ENCODE measurements around the gene DNAJC21.

Gene DNAJC21

DNA sequence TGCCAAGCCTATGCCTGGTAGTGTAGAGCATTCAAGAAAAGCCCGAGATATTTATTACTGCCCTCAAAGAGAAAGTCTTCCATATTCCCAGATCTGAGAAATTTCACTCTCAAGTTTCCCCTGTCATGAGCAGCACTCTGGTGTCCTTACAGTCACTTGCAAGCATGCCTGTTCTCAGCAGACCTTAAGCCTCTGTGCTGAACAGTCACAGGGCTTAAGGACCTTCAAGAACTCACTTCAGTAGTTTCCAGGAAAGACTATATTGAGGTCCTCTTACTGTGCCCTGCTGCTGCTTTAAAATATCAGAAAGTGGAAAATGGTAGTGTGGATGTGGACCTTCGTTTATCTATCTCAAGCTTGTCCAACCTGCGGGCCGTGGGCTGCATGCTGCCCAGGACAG, 53.5 kb downstream of the DNAJC21 start:
- no peak for DNase-seq (ENCODE audit: low spot score)

DNA sequence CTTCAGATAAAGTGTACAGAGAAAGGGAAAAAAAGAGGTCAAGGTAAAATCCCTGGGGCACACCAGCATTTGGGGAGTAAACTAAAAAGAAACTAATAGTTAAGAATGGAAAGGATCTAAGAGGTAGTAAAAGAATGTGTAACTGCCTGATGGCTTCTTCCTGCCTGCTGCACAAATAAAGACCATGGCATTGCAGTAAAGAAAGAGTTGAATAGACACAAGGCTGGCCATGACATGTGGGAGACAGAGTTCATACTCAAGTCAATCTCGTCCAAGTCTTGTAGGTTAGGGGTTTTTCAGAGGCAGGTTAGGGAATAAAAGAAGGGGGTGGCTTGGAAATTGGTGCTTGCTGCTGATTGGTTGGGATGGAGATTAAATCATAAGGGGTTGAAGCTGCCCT, 57.6 kb downstream of the DNAJC21 start:
- no peak for DNase-seq (ENCODE audit: low spot score)

DNA sequence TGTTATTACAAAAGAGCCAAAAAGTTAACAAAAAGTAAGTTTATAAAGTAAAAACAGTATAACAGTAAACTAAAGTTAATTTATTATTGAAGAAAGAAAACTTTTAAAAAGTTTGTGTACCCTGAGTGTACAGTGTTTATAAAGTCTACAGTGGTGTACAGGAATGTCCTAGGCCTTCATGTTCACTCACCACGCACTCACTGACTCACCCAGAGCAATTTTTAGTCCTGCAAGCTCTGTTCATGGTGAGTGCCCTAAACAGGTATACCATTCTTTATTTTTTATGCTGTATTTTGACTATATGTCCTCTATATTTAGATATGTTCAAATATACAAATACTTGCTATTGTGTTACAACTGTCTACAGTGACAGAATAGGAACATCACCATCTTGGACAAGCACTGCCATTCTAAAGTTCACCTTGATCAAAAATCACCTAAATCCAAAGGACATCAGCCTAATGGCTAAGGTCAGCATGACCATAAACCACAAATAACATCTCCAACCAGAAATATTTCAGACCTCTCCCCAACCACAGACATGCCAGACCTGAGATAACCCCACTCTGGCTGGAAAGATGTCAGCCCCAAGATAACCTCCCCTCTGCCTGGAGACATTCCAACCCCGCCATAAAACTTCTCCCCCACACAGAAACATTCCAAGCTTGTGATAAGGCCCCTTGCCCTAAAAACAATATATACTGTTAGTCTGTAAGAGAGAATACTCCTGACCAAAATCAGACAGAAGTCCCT, 62.3 kb downstream of the DNAJC21 start:
- DNase-seq (ENCODE audit: low spot score) = peak; percentile 17

DNA sequence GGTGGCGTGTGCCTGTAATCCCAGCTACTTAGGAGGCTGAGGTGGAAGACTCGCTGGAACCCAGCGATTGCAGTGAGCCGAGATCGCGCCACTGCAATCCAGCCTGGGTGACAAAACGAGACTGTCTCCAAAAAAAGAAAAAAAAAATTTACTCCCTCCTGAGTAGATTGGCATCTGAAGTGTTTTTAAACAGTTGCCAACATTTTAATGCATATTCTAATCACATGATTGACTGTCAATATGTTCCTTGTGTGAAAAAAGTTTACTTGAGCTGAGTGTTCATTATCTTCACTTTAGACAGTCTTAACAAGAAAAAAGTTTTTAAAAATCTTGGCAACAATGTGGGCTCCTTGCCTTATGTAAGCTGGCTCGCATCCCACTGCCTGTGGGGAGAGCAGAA, 64.6 kb downstream of the DNAJC21 start:
- no peak for DNase-seq (ENCODE audit: low spot score)

DNA sequence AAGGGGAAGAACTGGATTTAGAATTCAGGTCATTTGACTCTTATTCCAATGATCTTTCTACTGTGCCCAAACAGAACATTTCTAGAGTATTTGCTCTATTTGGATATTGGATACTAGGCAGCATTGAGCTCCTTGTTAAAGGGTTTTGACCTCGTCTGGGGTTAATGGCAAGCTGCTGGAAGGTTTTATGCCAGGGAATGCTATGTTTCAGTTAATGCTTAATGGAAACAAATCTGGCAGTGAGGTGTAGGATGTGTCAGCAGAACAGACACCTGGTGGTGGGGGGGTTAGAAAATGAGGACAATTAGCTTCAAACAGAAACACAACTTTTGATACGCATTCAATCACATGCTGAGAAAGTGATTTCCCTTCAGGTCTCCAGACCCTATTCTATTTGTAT, 66.9 kb downstream of the DNAJC21 start:
- DNase-seq (ENCODE audit: low spot score) = no peak

DNA sequence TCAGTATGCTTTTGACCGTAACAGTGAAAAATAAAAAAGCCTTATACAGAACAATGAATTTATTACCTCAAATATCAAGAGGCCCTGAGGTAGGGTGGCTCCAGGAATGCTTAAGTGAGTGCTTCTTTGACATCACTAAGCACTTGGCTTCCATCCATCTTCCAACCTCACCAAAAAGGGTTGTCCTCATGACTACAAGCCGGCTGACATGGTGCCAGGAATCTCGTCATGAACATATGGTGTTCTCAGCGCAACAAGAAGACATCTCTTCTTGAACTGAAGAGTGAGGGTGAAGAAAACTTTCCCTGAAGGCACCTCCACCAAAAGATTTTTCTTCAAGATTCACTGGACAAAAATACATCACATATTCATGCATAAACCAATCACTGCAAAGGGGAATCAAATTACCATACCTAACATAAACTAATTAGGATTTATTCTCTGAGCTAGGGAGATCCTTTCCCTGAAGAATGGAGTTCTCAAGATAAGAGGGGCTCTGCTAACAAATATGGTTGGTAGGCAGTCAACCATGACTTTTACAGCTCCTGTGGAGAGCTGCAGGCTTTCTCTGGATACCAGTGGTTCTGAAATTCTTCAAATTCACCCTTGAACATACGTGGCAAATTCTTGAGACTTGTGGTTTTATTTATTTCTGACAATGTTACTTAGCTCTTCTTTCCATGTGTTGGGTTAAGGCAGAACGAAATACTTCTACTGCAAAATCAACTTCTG, 68.9 kb downstream of the DNAJC21 start:
- no peak for DNase-seq (ENCODE audit: low spot score)

DNA sequence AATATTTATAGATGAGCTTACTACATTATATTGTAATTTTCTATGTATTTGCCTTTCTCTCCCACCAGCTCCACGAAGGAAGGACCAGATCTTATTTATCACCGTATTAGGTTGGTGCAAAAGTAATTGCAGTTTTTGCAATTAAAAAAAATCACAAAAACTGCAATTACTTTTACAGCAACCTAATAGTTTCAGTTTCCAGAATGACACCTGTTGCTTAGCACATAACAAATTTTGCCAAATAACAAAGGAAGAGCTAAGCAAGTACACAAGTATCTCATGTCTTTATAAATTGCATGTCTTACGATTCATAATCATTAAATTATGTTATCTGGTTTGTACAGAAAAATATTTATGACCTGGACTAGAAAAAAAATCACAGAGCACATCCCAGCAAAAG, 72.5 kb downstream of the DNAJC21 start:
- no peak for DNase-seq (ENCODE audit: low spot score)

DNA sequence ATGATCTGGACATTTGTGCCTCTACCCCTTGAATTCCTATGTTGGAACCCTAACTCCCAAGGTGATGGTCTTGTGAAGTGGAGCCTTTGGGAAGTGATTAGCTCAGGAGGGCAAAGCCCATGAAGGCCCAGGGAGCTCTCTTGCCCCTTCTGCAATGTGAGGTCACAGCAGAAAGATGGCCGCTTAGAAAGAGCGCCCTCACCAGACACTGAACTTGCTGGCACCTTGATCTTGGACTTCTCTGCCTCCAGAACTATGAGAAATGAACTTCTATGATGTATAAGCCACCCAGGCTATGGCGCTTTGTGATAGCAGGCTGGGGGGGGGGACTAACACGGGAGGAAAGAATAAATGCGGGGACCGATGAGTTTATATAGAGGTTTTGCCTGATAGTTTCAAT, 73.1 kb downstream of the DNAJC21 start:
- no peak for DNase-seq (ENCODE audit: low spot score)

DNA sequence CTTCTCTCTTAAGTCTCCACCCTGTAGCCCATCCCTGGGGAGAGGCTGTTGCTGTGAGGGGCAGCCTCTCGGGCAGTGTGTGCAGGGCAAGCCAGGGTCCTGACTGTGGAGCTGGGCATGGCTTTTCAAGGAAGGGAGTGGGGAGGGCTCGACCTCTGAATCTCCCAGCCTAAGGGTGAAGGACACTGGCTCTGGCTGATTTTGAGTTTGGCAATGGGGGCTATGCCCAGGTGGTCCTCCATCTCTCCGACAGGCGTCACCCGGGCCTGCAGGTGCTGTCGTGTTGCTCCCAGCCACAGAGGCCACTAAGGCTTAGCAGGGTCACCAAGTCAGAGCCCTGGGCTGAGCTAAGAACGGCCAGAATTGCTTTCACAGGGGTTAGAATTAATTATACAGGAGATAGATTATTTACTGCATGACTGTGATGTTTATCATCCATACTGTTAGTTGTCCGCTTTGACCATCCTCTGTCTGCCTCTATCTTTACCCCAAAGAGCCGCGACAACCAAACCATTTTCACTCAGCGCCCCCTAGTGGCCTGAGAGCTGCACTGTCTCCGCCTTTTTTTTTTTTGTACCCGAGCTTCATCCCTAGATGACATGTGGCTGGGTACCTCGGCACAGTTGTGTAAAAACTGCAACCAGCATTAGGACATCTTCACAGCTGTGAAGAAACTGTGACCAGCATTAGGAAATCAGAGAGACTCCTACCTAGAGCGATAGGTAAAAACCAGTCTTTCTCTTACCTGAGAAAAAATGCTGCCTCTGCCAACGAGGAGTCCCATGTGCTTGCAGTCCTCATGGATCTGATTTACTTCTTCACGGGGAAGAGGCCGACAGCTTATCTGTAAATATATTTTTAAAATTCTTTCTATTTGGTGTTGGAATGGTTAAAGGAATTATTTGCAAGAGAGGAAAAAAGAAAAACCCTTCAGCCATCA, 73.9 kb downstream of the DNAJC21 start:
- DNase-seq (ENCODE audit: low spot score) = peak; percentile 34

DNA sequence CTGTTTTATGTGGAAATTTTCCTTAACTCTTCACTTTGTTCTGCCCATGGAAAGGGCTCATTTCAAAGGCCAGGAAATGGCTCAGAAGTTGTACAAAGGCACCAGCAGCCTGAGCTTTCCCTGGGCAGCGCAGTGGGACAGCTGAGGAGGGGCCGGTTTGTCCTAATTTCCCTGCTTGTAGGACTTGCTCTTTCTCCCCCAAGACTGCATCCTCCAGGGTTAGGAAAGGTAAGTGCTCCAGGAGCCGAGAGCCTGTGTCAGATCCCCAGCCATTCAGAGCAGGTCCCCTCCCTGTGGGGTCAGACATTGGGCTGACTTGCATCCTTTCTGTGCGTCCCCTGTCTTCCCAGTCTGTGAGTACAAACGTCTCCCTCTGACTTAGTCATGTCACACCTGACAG, 74.8 kb downstream of the DNAJC21 start:
- no peak for DNase-seq (ENCODE audit: low spot score)

DNA sequence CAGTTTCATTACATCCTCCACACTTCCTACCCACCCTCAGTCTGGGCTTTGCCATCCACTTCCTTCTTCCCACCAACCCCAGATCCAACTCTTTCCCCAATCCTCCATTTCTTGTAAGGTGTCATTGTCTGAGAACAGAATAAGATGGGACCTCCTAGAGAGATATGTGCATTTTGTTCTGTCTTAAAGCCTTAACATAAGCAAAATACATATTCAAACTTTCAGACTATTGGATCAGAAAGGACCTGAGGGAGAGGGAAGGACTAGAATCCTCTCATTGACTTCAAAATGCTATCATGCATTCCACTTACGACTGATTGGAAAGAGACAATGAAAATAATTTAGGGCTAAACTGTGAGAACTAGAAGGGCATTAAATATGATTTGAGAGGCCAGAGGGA, 75.4 kb downstream of the DNAJC21 start:
- DNase-seq (ENCODE audit: low spot score) = no peak

Data from SW480 (cell line).